H1 (cell line): ENCODE data around the gene PDF. TPM values are rescaled to one million over a fixed set of nuclear protein-coding genes. Genes with fewer than 3 reads are reported as not detected.
"Not testable (repeated sequence)": the region's sequence is repeated elsewhere in the genome, so short reads cannot be mapped to it uniquely, and the experiment has no call there.

Experiments used
- CTCF ChIA-PET: fragments of 300-600 bp; sonication (Branson Sonifier 250); formaldehyde crosslinking; loops from one replicate; lab custom pipeline; 2021; ENCODE audit not compliant: partially characterized antibody; lab: Charles Lee
- POLR2A ChIA-PET: fragments of 300-600 bp; sonication (Branson Sonifier 250); formaldehyde crosslinking; loops from one replicate; lab custom pipeline; 2021; ENCODE audit warnings: inconsistent platforms; ENCODE audit not compliant: partially characterized antibody; lab: Charles Lee
- DNase-seq, 2 experiments: peaks; one replicate each; pipeline versions ENCODE4 v3.0.0 to v3.0.0-alpha.2; 2010 to 2022; ENCODE audit warnings: low spot score in 2 of 2, low read depth in 1 of 2, mixed read lengths in 1 of 2
- FAIRE-seq: peaks from 2 replicates; lab custom pipeline; 2011; peaks lifted over from hg19 to GRCh38; lab: Jason Lieb, UNC
- H2AFZ ChIP-seq: 2 replicates; pipeline ENCODE4 v1.8.1; 2012; ENCODE audit warnings: low read length, inconsistent platforms
- H2AK5ac ChIP-seq: 2 replicates; pipeline ENCODE4 v1.6.1; 2013; ENCODE audit warnings: low read depth, low read length
- H2BK120ac ChIP-seq: replicated peaks from 2 replicates; pipeline ENCODE3; 2013; ENCODE audit warnings: low read depth, low read length, inconsistent platforms
- H2BK12ac ChIP-seq: 2 replicates; pipeline ENCODE4 v1.6.1; 2013; ENCODE audit warnings: low read depth, low read length
- H2BK15ac ChIP-seq: 2 replicates; pipeline ENCODE4 v1.6.1; 2013; ENCODE audit warnings: low read length
- H2BK20ac ChIP-seq: 2 replicates; pipeline ENCODE4 v1.6.1; 2013; ENCODE audit warnings: low read length
- H2BK5ac ChIP-seq: 2 replicates; pipeline ENCODE4 v1.6.1; 2013; ENCODE audit warnings: low read depth, low read length
- H3K14ac ChIP-seq: 2 replicates; pipeline ENCODE4 v1.6.1; 2013; ENCODE audit warnings: inconsistent platforms; ENCODE audit not compliant: insufficient read length
- H3K18ac ChIP-seq: 2 replicates; pipeline ENCODE4 v1.6.1; 2013; ENCODE audit warnings: low read length; ENCODE audit errors: extremely low read depth
- H3K23ac ChIP-seq: 2 replicates; pipeline ENCODE4 v1.6.1; 2013; ENCODE audit warnings: inconsistent platforms; ENCODE audit not compliant: insufficient read length
- H3K23me2 ChIP-seq: 2 replicates; pipeline ENCODE4 v1.6.1; 2013; ENCODE audit warnings: low read depth, low read length
- H3K27ac ChIP-seq: 2 replicates; pipeline ENCODE4 v1.6.1; 2011; ENCODE audit warnings: low read depth, low read length, inconsistent platforms
- H3K27me3 ChIP-seq, 4 experiments: replicated peaks in 1 of 4; 1 replicate in 1 of 4; 2 replicates in 3 of 4; pipeline versions ENCODE4 v1.6.1 to v1.8.1; 2011 to 2013; ENCODE audit warnings: low read length in 3 of 4, mild to moderate bottlenecking in 3 of 4, inconsistent platforms in 2 of 4, mixed read lengths in 2 of 4, moderate library complexity in 1 of 4; ENCODE audit not compliant: control insufficient read depth in 3 of 4, insufficient read depth in 3 of 4; ENCODE audit errors: extremely low read depth in 1 of 4
- H3K36me3 ChIP-seq, 4 experiments: 2 replicates each; pipeline versions ENCODE4 v1.6.1 to v1.8.1; 2011 to 2013; ENCODE audit warnings: mild to moderate bottlenecking in 4 of 4, low read length in 3 of 4, moderate library complexity in 2 of 4, control low read depth in 1 of 4, inconsistent platforms in 1 of 4; ENCODE audit not compliant: insufficient read depth in 4 of 4, control insufficient read depth in 2 of 4
- H3K4ac ChIP-seq: replicated peaks from 2 replicates; pipeline ENCODE3; 2013; ENCODE audit warnings: low read length, low read depth, mixed read lengths, inconsistent platforms; ENCODE audit not compliant: insufficient read length
- H3K4me1 ChIP-seq, 4 experiments: replicated peaks in 1 of 4; 1 replicate in 1 of 4; 2 replicates in 3 of 4; pipeline versions ENCODE4 v1.6.1 to v1.8.1; 2011 to 2013; ENCODE audit warnings: low read length in 3 of 4, inconsistent platforms in 2 of 4, mixed read lengths in 1 of 4; ENCODE audit not compliant: insufficient read depth in 4 of 4, control insufficient read depth in 3 of 4
- H3K4me2 ChIP-seq, 2 experiments: 2 replicates each; pipeline versions ENCODE4 v1.6.1 to v1.8.1; 2011 to 2013; ENCODE audit warnings: low read depth in 2 of 2, low read length in 2 of 2, control low read depth in 1 of 2, inconsistent platforms in 1 of 2, mild to moderate bottlenecking in 1 of 2; ENCODE audit not compliant: insufficient read depth in 1 of 2
- H3K4me3 ChIP-seq, 4 experiments: fragments of 200-600, 300-600 bp in 1 of 4; sonication (generic), shearing (Covaris generic), sonication (Bioruptor Twin) in 1 of 4; 2 replicates each; pipeline versions ENCODE4 v1.5.1 to v1.8.1; 2011 to 2016; ENCODE audit warnings: low read length in 4 of 4, low read depth in 3 of 4, control low read depth in 2 of 4, inconsistent platforms in 2 of 4, mild to moderate bottlenecking in 2 of 4, mixed read lengths in 1 of 4, moderate library complexity in 1 of 4; ENCODE audit not compliant: insufficient read depth in 2 of 4; ENCODE audit errors: extremely low read depth in 1 of 4
- H3K56ac ChIP-seq: replicated peaks from 2 replicates; pipeline ENCODE3; 2013; ENCODE audit warnings: low read depth, mild to moderate bottlenecking, mixed read lengths, low read length, inconsistent platforms; ENCODE audit not compliant: insufficient read length
- H3K79me1 ChIP-seq: 2 replicates; pipeline ENCODE4 v1.6.1; 2013; ENCODE audit warnings: low read depth, low read length, control low read depth
- H3K79me2 ChIP-seq, 2 experiments: 2 replicates each; pipeline versions ENCODE4 v1.6.1 to v1.8.1; 2012 to 2013; ENCODE audit warnings: low read length in 2 of 2, mild to moderate bottlenecking in 2 of 2, inconsistent platforms in 1 of 2; ENCODE audit not compliant: insufficient read depth in 2 of 2, control insufficient read depth in 1 of 2
- H3K9ac ChIP-seq, 4 experiments: replicated peaks in 1 of 4; 1 replicate in 1 of 4; 2 replicates in 3 of 4; pipeline versions ENCODE4 v1.6.1 to v1.8.1; 2011 to 2013; ENCODE audit warnings: low read depth in 3 of 4, low read length in 3 of 4, control low read depth in 2 of 4, mild to moderate bottlenecking in 2 of 4, moderate library complexity in 2 of 4, inconsistent platforms in 1 of 4; ENCODE audit errors: extremely low read depth in 1 of 4
- H3K9me3 ChIP-seq, 2 experiments: 2 replicates each; pipeline versions ENCODE4 v1.6.1 to v1.8.1; 2012 to 2013; ENCODE audit warnings: mild to moderate bottlenecking in 2 of 2, moderate library complexity in 2 of 2, control low read depth in 1 of 2, inconsistent platforms in 1 of 2, low read depth in 1 of 2, low read length in 1 of 2, mixed read lengths in 1 of 2; ENCODE audit not compliant: insufficient read depth in 2 of 2
- H4K20me1 ChIP-seq, 2 experiments: replicated peaks in 1 of 2; 2 replicates each; pipeline versions ENCODE3 to v1.8.1; 2011 to 2013; ENCODE audit warnings: inconsistent platforms in 2 of 2, low read length in 2 of 2, mild to moderate bottlenecking in 1 of 2; ENCODE audit not compliant: insufficient read depth in 2 of 2, control insufficient read depth in 1 of 2
- H4K5ac ChIP-seq: 2 replicates; pipeline ENCODE4 v1.6.1; 2013; ENCODE audit warnings: low read length, low read depth, mixed read lengths, inconsistent platforms; ENCODE audit not compliant: insufficient read length
- H4K8ac ChIP-seq: 2 replicates; pipeline ENCODE4 v1.8.0; 2013; ENCODE audit warnings: mild to moderate bottlenecking, moderate library complexity, low read length, inconsistent platforms; ENCODE audit not compliant: insufficient read depth; ENCODE audit errors: extremely low read depth
- H4K91ac ChIP-seq: replicated peaks from 2 replicates; pipeline ENCODE3; 2013; ENCODE audit warnings: low read length, mixed read lengths, inconsistent platforms; ENCODE audit not compliant: insufficient read length
- CEBPB ChIP-seq: IDR thresholded peaks from 2 replicates; pipeline ENCODE4 v1.6.1; 2012; ENCODE audit warnings: low read depth, low read length
- TCF12 ChIP-seq: IDR thresholded peaks from 2 replicates; pipeline ENCODE4 v1.6.1; 2011; ENCODE audit warnings: low read depth, mild to moderate bottlenecking, low read length
- WGBS, 2 experiments: shearing (Covaris generic) in 1 of 2; methylation state at CpG; one replicate each; pipeline versions ENCODE4 v1.1.6 to v1.1.7; 2013 to 2015; ENCODE audit warnings: low lambda C conversion rate in 2 of 2, mixed read lengths in 2 of 2, inconsistent platforms in 1 of 2, low coverage in 1 of 2, missing lambda C conversion rate in 1 of 2; ENCODE audit not compliant: insufficient replicate concordance in 2 of 2, insufficient coverage in 1 of 2, insufficient read length in 1 of 2; ENCODE audit errors: extremely low coverage in 1 of 2, missing lambda C conversion rate in 1 of 2; 5-methylcytosine and 5-hydroxymethylcytosine counted together
- polyA plus RNA-seq, 7 experiments: library from polyadenylated mRNA; depleted of rRNA in 3 of 7; stranded (reverse) in 5 of 7; unstranded in 2 of 7; fragments of >200 nt in 5 of 7; fragments of 200-250 nt in 2 of 7; gene quantifications; 1 replicate in 5 of 7; 2 replicates in 1 of 7; 4 replicates in 1 of 7; pipeline versions ENCODE4 v1.2.1 to v1.2.3, GENCODE V29; 2011 to 2013; ENCODE audit warnings: missing spikeins in 2 of 7, mixed read lengths in 2 of 7
- total RNA-seq: library from RNA; stranded (reverse); fragmentation: NEBNext Ultra II Directional; extraction: Animal tissue kit (Norgen Biotek cat#: 25700); gene quantifications from 2 replicates; pipeline ENCODE4 v1.2.1, GENCODE V29; 2021

PDF gene
- total and polyA plus RNA-seq, 2 of the 8 experiments (the other 6 are each of a cell fraction or from before 2014, with no cell fraction given) = 17.7 to 23.9 TPM

- H3K4me3 ChIP-seq = no peak overlapping the region
- no peaks in the 10 kb centered on the region for H4K20me1 ChIP-seq
- H3K23me2 ChIP-seq = no peaks in the 10 kb centered on the region
- no peak overlapping the region for H2BK15ac ChIP-seq
- H3K4me1 ChIP-seq = no peaks in the 10 kb centered on the region
- no peak overlapping the region for H3K4ac ChIP-seq
- DNase-seq (no peak), FAIRE-seq (no peak)
- H3K56ac ChIP-seq = no peak overlapping the region
- H3K27me3 ChIP-seq = no peaks in the 10 kb centered on the region
- H3K79me1 ChIP-seq = no peaks in the 10 kb centered on the region
- no peak overlapping the region for H3K18ac ChIP-seq
- no peaks in the 10 kb centered on the region for H3K9me3 ChIP-seq
- no peak overlapping the region for H4K5ac ChIP-seq
- no peak for TF ChIP-seq TCF12
- peak; percentile 71; the same call in 1 of the 2 replicates for TF ChIP-seq CEBPB
- no peak overlapping the region for H4K8ac ChIP-seq
- no peak overlapping the region for H3K14ac ChIP-seq
- peaks cover 11 to 32% (median 24%) of the 10 kb centered on the region in 4 experiments for H3K36me3 ChIP-seq
- no peak overlapping the region for H2AFZ ChIP-seq
- H4K91ac ChIP-seq = no peak overlapping the region
- no peak overlapping the region for H2BK20ac ChIP-seq
- H3K23ac ChIP-seq = no peak overlapping the region
- no peak overlapping the region for H2BK5ac ChIP-seq
- ChIA-PET POLR2A (no interaction called here), CTCF (interaction anchor here (1.3 kb wide), 1 partner anchor 10 kb away, joined by 5 read pairs; no protein-coding TSS in a partner anchor)
- H3K9ac ChIP-seq = no peak overlapping the region
- H2AK5ac ChIP-seq = no peak overlapping the region
- no peak overlapping the region for H3K4me2 ChIP-seq
- H2BK120ac ChIP-seq = no peak overlapping the region
- no peak overlapping the region for H3K27ac ChIP-seq
- H3K79me2 ChIP-seq = no peaks in the 10 kb centered on the region
- no peak overlapping the region for H2BK12ac ChIP-seq
- 92% methylated on average over 5 of the region's 5 CpGs; no CpG with 5 or more reads in 1 of the 2 experiments for WGBS, 2 experiments
Measured at GRCh38 chr16:69363281-69363717, 32.9 kb upstream of the PDF start.

GRCh38 chr16:69360070-69360469 is 29.7 kb upstream of the PDF start:
- H3K9me3 ChIP-seq, H3K56ac ChIP-seq, H4K8ac ChIP-seq, POLR2A ChIA-PET, H3K27me3 ChIP-seq, H4K91ac ChIP-seq, H2BK12ac ChIP-seq, H2BK5ac ChIP-seq, H3K18ac ChIP-seq, CTCF ChIA-PET, H2AFZ ChIP-seq, H2BK20ac ChIP-seq, H4K20me1 ChIP-seq, H3K4me3 ChIP-seq, H3K9ac ChIP-seq, H3K4me2 ChIP-seq, H2BK15ac ChIP-seq, H3K79me2 ChIP-seq, FAIRE-seq, H3K36me3 ChIP-seq, DNase-seq, H3K4me1 ChIP-seq, H3K27ac ChIP-seq, H3K4ac ChIP-seq, H2BK120ac ChIP-seq, H3K14ac ChIP-seq, H3K23ac ChIP-seq, H4K5ac ChIP-seq, H2AK5ac ChIP-seq, H3K79me1 ChIP-seq, H3K23me2 ChIP-seq: not testable (repeated sequence)
- 92% methylated on average over 9 of the region's 9 CpGs; no CpG with 5 or more reads in 1 of the 2 experiments for WGBS, 2 experiments
